Breast epithelium (tissue), 3 donors: Measurements from ENCODE around the gene SERPINE1.

Experiments used
- CTCF ChIP-seq, 3 donors: fragments of 450-650 bp; IDR thresholded peaks; one replicate each; pipeline ENCODE4 v1.5.1; 2016 to 2017; ENCODE audit warnings: antibody characterized with exemption in 3 of 3, mild to moderate bottlenecking in 3 of 3, moderate library complexity in 3 of 3
- POLR2A ChIP-seq: fragments of 450-650 bp; IDR thresholded peaks from one replicate; pipeline ENCODE4 v1.6.1; 2016; ENCODE audit warnings: antibody characterized with exemption, mild to moderate bottlenecking, moderate library complexity
- POLR2AphosphoS5 ChIP-seq, 3 donors: sonication (generic); formaldehyde crosslinking; IDR thresholded peaks; one replicate each; pipeline ENCODE4 v1.6.1; 2017; ENCODE audit warnings: antibody characterized with exemption in 3 of 3

- TF ChIP-seq POLR2AphosphoS5 (IDR thresholded peaks at IDR 0.05) (peak; percentile 27 to 42 (median 30)), CTCF (IDR thresholded peaks at IDR 0.05) (no peak), POLR2A (no peak)
Measured at GRCh38 chr7:101153969-101154692, 27.2 kb downstream of the SERPINE1 start, which contains the start of gene AP1S1.
